DMS 273 (cell line): ENCODE results near the gene SLC4A4.
"Not testable (repeated sequence)": the region's sequence is repeated elsewhere in the genome, so short reads cannot be mapped to it uniquely, and the experiment has no call there.

Source experiments
- DNase-seq: peaks from one replicate; lab custom pipeline; 2025; ENCODE audit not compliant: unreplicated experiment; lab: John Stamatoyannopoulos, UW

The SLC4A4 gene

GRCh38 chr4:71406459-71406963 lies 67.7 kb downstream of the SLC4A4 start:
- no peak for DNase-seq

DNA sequence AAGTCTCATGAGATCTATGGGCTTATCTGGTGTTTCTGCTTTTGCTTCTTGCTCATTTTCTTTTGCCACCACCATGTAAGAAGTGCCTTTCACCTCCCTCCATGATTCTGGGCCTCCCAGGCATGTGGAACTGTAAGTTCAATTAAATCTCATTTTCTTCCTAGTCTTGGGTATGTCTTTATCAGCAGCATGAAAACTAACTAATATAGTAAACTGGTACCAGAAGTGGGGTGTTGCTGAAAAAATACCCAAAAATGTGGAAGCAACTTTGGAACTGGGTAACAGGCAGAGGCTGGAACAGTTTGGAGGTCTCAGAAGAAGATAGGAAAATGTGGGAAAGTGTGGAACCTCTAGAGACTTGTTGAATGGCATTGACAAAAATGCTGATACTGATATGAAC lies 70.1 kb downstream of the SLC4A4 start:
- not testable (repeated sequence) for DNase-seq

- no peak for DNase-seq
Measured at GRCh38 chr4:71411981-71412380, 73.2 kb downstream of the SLC4A4 start.

DNA sequence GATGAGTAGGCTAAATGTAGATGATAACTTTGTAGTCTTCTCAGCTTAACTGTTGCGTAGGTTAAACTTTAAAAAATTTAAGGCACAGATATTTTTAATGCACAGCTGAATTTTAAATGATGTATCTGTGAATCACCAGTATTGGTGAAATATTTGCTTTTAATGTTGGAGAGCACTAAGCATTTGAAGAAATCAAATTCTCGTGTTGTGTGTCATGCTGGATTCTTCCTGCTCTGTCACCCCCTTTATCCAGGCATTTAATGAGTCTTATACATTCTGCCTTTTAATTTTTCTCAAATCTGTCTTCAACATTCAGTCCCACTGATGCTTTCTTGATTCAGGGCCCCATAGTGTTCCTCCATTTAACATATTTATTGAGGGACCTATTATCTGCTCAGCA lies 76.7 kb downstream of the SLC4A4 start:
- no peak for DNase-seq

GRCh38 chr4:71417150-71417549 lies 78.3 kb downstream of the SLC4A4 start:
- DNase-seq: no peak

- no peak for DNase-seq
Measured at GRCh38 chr4:71426381-71427042, 87.7 kb downstream of the SLC4A4 start.

DNA sequence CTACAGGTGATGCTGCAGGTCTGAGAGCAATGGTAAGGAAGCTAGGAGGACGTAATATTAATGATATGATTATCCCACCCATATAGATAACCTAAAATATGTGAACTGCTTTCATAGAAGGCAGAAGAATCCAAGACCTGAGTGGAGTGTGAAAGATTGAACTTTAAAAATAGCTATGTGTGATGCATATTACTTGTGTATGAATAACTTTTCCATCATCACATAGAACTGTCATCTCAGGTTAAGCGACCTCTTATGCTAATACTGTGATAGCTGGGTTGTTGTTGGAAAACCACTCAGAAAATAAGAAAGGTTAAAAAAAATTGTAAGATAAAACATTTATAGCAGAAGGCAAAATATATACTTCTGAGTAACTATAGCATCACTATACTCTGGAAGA lies 90.3 kb downstream of the SLC4A4 start:
- DNase-seq: no peak

- DNase-seq: no peak
Measured at GRCh38 chr4:71429962-71430361, 91.1 kb downstream of the SLC4A4 start.

DNA sequence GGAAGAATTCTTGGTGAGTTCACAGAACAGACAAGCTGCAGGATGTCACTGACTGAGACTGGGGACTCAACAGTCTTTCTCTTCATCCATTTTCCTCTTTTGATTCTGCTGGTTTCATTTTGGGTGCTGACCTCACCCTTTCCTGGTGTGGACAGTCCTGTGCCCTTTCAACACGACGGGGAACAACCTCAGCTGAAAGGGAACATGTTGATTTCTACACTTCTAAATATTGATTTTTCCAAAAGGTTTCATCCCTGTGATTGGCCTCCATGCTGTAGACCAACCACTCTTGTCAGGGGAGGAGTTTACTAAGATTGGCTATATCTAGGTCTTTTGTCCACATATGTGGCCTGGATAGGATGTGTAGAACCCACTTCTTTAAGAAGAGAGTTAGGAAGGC lies 91.8 kb downstream of the SLC4A4 start:
- no peak for DNase-seq

DNA sequence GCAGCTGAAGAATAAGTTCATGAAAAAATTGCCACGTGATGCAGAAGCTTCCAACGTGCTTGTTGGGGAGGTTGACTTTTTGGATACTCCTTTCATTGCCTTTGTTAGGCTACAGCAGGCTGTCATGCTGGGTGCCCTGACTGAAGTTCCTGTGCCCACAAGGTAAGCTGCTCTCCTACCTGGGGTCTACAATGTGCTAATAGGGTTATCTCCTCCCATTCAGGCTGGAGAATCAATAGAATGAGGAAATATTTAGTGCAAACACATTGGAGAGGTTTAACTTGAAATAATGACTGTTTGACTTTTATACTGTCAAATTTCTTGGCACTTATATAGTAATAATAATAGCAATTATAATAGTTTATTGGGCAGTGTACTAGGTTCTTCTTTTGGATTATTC lies 101.8 kb downstream of the SLC4A4 start:
- no peak for DNase-seq

DNA sequence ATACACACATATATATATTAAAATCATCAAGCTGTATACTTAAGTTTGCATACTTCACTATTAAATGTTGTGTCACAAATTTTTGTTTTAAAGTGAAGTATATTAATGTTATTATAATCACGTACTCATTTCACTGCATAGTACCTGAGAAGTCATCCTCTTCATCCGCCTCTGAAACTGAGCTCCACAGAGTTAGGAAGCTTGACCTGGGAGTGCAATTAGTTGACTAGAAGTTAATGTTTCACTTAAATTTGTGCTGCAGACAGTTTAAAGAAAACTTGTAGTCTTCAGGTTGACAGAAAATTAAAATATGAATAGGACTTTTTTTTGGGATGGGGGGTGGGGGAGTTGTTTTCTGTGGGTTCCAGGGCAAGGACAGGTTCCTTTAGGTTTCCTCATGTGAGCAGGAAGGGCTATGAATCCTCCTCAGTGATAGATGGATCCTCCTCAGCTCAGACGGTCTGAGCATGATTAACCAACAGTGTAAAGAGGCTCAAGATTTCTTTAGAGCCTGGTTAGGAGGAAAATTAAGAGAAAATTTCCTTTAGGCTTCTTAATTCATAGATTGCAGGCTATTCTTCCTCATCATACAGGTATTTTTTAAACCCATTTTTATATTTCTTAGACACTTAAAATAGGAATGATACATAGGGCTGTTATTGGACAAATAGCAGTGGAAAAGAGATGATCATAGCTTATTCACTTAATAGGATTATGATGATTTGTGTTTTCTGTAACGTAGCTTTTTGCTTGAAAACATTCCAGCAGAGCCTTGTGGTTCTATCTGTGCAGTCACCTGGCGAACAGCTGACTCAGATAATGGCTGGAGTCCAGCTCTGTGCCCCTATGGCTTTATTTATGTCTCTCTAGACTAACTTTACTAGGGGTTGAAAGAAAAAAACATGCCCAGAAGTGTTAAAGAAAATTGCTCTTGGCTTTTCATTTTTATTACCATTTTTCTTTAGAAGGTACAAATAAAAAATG lies 102.7 kb downstream of the SLC4A4 start:
- DNase-seq: peak; percentile 1

DNA sequence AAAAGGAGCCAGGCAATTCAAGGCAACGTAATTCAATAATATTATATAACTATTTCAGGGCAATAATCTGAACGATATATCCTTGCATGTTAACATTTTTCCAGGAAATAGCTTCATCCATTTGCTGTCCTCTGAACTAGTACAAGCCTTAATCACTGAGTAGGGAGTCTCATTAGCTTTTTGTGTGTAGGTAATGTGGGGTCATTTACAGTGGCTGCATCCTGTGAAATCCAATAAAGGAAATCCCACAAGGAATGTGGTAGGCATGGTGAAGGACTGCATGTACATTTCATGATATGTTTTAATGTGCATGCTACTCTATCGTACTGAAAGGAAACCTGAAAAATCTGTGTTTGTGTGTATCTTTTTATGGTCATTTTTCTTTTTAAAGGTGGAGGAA lies 103.5 kb downstream of the SLC4A4 start:
- no peak for DNase-seq

DNA sequence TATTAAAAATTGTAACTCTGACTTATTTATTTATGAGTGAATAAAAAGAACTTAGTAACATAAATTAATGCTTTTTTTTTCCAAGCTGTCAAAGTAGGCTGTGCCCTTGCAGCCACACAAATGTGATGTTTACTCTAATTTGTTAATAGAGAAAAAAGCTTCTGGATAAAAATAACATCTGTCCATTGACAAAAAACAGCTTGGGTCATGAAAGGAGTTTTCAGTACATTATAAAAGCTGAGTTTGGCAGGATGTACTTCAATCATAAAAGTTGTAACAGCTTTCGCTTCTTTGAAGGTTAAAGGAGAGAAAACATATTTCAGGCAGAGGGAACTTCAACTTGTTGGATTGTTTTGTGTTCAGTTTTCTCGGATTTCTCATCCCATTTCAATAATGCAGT lies 105.6 kb downstream of the SLC4A4 start:
- peak; percentile 5 for DNase-seq

DNA sequence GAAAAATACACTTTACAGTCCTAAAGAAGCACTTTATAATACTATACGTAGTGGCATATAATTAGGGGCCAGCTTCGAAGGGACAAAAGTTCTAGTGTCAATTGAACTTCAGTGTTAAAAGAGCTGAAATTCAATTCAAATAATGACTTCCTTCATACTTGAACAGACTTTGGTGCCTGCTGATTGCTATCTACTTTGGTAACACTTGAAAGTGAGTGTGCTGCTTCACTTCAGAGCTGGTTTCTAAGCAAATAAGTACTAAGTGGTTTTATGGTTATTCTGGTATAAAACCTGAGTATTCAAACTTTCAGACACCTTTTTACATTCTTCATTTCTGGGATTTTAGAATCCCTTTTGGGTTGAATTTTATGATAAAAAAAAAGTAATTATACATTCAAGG lies 107.0 kb downstream of the SLC4A4 start:
- DNase-seq: peak; percentile 7

GRCh38 chr4:71446479-71447081 lies 107.8 kb downstream of the SLC4A4 start:
- DNase-seq: no peak

GRCh38 chr4:71449040-71449439 lies 110.2 kb downstream of the SLC4A4 start:
- no peak for DNase-seq

DNA sequence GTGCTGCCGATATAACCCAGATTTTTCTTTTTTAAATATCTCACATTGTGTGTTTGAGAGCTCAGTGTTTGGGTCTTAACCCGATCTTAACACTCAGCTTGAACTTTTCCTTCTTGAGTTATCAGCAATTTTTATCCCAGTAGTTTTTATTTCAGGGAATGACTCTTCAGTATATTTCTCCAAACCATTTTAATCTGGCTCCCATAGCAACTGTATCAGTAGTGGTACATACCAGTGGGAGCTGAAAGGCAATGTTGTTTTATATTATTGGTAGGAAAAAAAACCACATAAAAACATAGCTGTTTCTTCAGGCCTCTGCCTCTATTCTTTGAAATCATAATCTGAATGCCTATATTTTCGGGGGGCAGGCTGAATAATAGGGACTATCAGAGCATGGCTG lies 111.1 kb downstream of the SLC4A4 start:
- no peak for DNase-seq

DNA sequence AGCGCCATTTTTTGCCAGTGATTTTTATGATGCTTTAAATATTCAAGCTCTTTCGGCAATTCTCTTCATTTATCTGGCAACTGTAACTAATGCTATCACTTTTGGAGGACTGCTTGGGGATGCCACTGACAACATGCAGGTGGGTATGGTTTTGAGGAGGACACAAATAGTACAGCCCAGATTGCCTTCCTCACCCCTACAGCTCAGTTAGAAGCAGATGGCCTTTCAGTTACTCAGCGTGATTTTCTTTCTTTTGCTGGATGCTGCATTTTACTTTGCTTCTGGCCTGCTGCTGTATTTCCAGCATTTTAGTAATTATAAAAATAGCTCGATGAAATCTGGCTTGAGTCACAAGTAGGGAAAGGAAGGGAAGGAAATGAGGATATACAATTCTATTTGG lies 114.7 kb downstream of the SLC4A4 start:
- DNase-seq: peak; percentile 23

GRCh38 chr4:71456841-71457240 lies 118.0 kb downstream of the SLC4A4 start:
- DNase-seq: no peak

DNA sequence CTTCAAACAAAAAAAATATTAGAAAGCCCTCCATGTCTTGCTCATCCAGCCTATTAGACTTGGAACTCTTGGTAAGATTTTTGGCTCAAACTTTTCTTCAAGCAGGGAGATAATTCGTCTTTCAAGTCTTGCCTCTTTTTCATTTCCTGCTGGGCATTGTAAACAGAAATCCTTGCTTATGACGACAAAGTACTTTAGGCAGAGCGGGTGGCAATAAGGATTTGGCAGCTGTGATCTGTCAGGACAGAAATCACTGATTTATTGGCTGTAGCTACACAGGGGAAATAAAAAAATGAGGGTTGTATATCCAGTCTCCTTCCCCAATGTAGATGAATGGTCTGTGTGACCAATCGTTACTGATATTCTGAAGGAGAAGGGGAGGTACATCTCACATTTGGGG lies 121.6 kb downstream of the SLC4A4 start:
- no peak for DNase-seq

DNA sequence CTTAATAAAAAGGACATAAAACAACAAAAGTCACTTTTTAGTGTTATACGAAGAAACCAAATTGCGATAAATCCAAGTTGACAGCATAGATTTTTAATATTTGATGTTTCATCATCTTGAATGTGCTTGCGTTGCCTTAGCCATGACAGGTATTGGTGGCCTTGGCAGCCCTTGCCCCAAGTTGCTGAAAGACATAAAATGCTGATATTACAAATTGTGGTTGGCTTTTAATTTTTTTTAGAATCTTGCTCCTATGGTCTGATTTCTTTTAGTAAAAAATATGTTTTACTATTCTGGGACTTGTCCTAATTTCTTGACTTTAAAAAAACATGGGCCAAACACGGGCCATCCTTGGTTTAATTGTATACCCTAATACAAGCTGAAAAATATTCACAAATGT lies 122.6 kb downstream of the SLC4A4 start:
- DNase-seq: no peak

DNA sequence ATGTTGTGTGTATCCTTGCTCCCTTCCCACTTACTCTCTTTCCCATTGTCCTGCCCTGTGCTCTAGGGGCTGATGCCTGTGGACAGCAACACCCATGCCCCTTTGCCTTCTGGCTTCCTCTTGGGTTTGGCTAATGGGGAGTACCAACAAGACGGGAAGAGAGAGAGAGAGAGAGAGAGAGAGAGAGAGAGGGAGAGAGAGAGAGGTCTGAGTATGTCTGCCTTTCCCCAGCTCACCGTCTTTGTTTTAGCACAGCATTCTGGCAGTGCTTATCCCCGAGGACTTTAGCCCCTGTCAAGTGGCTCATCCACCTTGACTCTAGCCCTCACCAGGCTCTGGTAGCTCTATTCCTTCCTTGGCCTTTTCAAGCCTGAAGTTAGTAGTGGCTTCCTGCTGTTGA lies 128.0 kb downstream of the SLC4A4 start:
- no peak for DNase-seq
